ENCODE data around the gene PSTPIP1.

DNA sequence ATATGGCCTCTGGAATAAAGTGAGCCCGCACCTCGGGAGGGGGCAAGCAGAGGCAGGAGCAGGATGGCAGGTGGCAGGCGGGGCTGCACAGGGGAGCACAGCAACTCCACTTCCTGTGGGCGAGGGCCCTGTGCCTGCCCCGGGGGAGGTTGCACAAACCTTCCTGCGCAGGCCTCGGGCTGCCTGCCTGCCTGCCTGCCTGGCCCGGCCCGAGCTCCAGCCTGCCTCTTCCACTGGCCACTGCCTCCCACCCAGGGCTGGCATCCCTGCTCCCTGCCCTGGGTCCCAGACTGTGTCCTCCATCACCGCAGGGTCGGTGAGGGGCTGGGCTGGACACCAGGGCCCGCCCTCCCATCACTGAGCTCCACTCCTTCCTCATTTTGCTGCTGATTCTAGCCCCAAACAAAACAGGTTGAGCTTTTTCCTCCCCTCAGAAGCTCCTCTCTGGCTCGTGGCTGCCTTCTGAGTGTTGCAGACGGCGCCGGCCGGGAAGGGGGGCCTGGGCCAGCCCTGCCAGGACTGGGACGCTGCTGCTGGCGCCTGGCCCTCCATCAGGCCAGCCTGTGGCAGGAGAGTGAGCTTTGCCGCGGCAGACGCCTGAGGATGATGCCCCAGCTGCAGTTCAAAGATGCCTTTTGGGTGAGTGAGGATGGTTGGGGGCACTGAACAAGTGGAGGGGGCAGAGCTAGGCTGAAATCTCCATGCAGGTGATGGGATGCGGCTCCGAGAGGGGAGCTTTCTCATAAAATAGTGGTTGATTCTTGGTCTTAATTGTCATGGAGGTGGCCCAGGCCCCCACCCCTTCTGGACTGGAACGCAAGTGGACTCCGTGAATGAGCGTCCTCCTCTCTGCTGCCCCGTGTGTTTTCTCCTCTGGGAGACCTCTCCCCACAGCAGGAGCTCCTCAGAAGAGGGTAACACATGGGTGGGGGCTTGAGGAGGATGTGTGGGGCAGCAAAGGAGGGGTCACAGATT is at the start of gene PSTPIP1:
- TF ChIP-seq POLR2AphosphoS5 (IDR thresholded peaks at IDR 0.05; ENCODE audit: low read depth, low read length) (no peak), TAF1 (IDR thresholded peaks at IDR 0.05; ENCODE audit: borderline replicate concordance, insufficient read depth, low read length) (no peak), SIN3A (IDR thresholded peaks at IDR 0.05; ENCODE audit: borderline replicate concordance, insufficient read depth, low read length) (no peak), REST (IDR thresholded peaks at IDR 0.05; ENCODE audit: insufficient read depth in 1 of 2, low read depth in 2 of 2, low read length in 2 of 2) (no peak)
